Astrocyte of the cerebellum (primary cell): ENCODE measurements around the gene R3HDM4.

Experiments used
- DNase-seq: peaks from one replicate; pipeline ENCODE4 v3.0.0-alpha.2; 2011; ENCODE audit warnings: low read depth
- H3K4me3 ChIP-seq: 2 replicates; pipeline ENCODE4 v1.5.1; 2011; ENCODE audit warnings: mild to moderate bottlenecking, low read depth, low read length, moderate library complexity
- in situ Hi-C: cut with HindIII; loops from 2 replicates; pipeline ENCODE4 v1.10.0; 2017; ENCODE audit warnings: low sequenced_read_pairs
- TF ChIP-seq, protein P1 (sequence below): IDR thresholded peaks from 2 replicates; pipeline ENCODE4 v1.5.1; 2012; ENCODE audit warnings: low read length, low read depth, moderate library complexity, mild to moderate bottlenecking; ENCODE audit errors: missing control alignments

R3HDM4 gene

DNA sequence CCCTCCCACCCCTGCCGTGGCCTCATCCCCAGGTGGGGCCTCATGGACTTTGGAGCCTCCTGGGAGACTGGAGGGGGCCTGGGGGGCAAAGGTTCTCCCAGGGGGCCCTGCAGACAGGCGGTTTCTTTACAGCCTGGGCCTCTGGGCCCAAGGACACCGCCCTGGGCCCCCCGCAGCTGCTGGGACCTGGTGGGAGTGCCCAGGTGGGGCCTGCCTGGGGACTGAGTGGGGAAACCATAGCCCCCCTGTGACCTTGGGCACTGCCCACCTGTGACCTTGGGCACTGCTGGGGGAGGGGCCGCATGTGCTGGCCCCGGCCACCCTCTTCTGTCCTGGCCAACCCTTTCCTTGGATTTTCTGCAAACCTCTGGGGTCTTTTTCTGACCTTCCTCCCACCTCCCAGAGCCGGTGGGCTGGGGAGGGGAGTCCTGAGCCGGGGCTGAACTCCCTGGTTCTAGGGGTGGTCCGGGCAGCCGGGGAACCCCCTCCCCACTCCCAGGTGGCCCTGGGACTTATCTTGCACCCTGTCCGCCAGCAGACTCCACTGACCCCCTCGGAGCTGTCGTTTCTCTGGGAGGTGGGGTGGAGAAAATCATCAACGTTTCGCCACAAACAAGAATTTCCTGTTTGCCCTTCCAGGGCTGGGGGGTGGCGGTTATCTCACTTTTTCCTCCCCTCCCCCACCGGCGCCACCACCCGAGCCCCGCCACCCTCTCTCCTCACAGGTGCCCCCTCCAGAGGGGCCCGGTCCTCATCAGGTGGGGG is 39.8 kb upstream of the R3HDM4 start:
- in situ Hi-C loops: no loop called here
- DNase-seq: no peak
- TF ChIP-seq, protein P1, sequence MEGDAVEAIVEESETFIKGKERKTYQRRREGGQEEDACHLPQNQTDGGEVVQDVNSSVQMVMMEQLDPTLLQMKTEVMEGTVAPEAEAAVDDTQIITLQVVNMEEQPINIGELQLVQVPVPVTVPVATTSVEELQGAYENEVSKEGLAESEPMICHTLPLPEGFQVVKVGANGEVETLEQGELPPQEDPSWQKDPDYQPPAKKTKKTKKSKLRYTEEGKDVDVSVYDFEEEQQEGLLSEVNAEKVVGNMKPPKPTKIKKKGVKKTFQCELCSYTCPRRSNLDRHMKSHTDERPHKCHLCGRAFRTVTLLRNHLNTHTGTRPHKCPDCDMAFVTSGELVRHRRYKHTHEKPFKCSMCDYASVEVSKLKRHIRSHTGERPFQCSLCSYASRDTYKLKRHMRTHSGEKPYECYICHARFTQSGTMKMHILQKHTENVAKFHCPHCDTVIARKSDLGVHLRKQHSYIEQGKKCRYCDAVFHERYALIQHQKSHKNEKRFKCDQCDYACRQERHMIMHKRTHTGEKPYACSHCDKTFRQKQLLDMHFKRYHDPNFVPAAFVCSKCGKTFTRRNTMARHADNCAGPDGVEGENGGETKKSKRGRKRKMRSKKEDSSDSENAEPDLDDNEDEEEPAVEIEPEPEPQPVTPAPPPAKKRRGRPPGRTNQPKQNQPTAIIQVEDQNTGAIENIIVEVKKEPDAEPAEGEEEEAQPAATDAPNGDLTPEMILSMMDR: no peak
- H3K4me3 ChIP-seq: no peak overlapping the region

DNA sequence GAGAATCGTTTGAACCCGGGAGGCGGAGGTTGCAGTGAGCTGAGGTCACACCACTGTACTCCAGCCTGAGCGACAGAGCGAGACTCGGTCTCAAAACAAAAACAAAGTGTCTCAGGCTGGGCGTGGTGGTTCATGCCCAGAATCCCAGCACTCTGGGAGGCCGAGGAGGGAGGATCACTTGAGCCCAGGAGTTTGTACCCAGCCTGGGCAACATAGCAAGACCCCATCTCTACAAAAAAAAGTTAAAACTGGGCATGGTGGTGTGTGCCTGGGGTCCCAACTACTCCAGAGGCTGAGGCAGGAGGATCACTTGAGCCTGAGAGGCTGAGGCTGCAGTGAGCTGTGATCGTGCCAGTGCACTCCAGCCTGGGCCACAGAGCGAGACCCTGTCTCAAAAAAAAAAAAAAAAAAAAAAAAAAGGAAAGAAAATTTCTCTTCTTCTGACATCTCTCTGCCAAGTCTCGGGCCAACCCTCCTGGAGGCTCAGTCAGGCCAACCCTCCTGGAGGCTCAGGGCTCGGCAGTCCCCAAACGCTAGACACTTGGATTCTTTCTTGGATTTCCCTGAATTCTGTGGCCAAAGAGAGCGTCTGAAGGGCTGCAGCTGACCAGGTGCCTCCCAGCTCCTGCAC is 39.1 kb upstream of the R3HDM4 start:
- H3K4me3 ChIP-seq: no peak overlapping the region
- DNase-seq: no peak
- in situ Hi-C loops: no loop called here
- TF ChIP-seq, protein P1: no peak

- TF ChIP-seq, protein P1: no peak
These were observed 37.5 kb upstream of the R3HDM4 start for GRCh38 chr19:950352-951066.

DNA sequence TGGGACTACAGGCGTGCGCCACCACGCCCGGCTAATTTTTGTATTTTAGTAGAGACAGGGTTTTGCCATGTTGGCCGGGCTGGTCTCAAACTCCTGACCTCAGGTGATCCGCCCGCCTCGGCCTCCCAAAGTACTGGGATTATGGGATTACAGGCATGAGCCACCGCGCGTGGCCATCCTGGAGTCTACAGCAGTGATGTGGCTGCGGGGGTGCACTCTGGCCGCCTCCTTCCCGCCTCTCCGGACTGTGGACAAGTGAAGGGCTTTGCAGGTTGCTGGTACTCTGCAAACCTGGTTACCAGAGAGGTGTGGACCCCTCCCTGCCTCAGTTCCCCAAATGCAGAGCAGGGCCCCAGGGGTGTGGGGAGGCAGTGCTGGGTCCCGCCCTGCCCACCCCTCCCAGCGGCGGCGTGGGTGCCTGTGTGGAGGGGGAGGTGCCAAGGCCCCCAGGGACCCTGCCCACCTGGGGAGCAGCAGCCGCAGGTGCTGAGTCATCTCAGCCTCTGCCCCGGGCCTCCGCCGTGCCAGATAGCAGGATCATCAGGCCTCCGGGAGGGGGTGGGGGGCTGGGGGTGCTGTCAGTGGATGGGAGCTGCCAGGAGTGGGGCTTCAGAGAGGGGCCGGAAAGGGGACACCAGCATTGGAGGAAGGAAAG is 36.0 kb upstream of the R3HDM4 start:
- H3K4me3 ChIP-seq: no peak overlapping the region
- DNase-seq: no peak
- in situ Hi-C loops: no loop called here
- TF ChIP-seq, protein P1: no peak

More at GRCh38 chr19:950352-951066, 37.5 kb upstream of the R3HDM4 start:
- H3K4me3 ChIP-seq: no peak overlapping the region
- DNase-seq: no peak
- in situ Hi-C loops: no loop called here

- H3K4me3 ChIP-seq: no peak overlapping the region
- no peak for DNase-seq
- in situ Hi-C loops: no loop called here
- TF ChIP-seq, protein P1: no peak
These were observed 34.9 kb upstream of the R3HDM4 start for GRCh38 chr19:947707-948539.
